Neutrophil (primary cell): Measurements from ENCODE around the gene PLGRKT.
A peak's percentile ranks its signal among the peaks of the same experiment; 100 is the strongest.

ENCODE experiments used
- H3K27ac ChIP-seq: fragments of 200-600 bp; sonication (generic); 2 replicates; pipeline ENCODE4 v1.5.1; 2016; ENCODE audit warnings: mild to moderate bottlenecking, moderate library complexity
- H3K27me3 ChIP-seq: fragments of 200-600 bp; sonication (generic); 2 replicates; pipeline ENCODE4 v1.6.0; 2016; ENCODE audit warnings: mild to moderate bottlenecking
- H3K36me3 ChIP-seq: fragments of 200-600 bp; sonication (generic); 2 replicates; pipeline ENCODE4 v1.5.1; 2017
- H3K4me1 ChIP-seq, 2 experiments: fragments of 200-600 bp in 1 of 2; sonication (generic) in 1 of 2; 1 replicate in 1 of 2; 2 replicates in 1 of 2; pipeline versions ENCODE4 v1.5.1 to v1.6.1; 2013 to 2016; ENCODE audit warnings: low read depth in 1 of 2, low read length in 1 of 2, mild to moderate bottlenecking in 1 of 2, moderate library complexity in 1 of 2; ENCODE audit not compliant: control insufficient read depth in 1 of 2, insufficient read depth in 1 of 2
- H3K4me3 ChIP-seq, 2 experiments: fragments of 200-600 bp in 1 of 2; sonication (generic) in 1 of 2; 1 replicate in 1 of 2; 2 replicates in 1 of 2; pipeline ENCODE4 v1.5.1; 2013 to 2016; ENCODE audit warnings: low read depth in 1 of 2, low read length in 1 of 2, mild to moderate bottlenecking in 1 of 2, moderate library complexity in 1 of 2
- H3K9me3 ChIP-seq: fragments of 200-600 bp; sonication (generic); 2 replicates; pipeline ENCODE4 v1.5.1; 2016
- TF ChIP-seq, protein P1 (sequence below): fragments of 200-600 bp; sonication (generic); IDR thresholded peaks from 2 replicates; pipeline ENCODE4 v1.5.1; 2016; ENCODE audit warnings: antibody characterized with exemption

The PLGRKT gene

DNA sequence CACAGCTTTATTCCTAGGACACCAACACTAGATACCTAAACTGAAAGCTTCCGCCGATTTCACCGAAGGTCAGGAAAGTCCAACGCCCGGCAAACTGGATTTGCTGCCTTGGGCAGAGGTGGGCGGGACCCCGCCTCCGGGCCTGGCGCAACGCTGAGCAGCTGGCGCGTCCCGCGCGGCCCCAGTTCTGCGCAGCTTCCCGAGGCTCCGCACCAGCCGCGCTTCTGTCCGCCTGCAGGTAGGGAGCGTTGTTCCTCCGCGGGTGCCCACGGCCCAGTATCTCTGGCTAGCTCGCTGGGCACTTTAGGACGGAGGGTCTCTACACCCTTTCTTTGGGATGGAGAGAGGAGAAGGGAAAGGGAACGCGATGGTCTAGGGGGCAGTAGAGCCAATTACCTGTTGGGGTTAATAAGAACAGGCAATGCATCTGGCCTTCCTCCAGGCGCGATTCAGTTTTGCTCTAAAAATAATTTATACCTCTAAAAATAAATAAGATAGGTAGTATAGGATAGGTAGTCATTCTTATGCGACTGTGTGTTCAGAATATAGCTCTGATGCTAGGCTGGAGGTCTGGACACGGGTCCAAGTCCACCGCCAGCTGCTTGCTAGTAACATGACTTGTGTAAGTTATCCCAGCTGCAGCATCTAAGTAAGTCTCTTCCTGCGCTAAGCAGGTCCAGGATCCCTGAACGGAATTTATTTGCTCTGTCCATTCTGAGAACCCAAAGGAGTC is 12.8 kb upstream of the PLGRKT start, which contains the start of gene CD274:
TSS of gene CD274 (plus strand) at position 184 of the 733 bp plus-strand sequence. CDS start 5,572 bp downstream, outside the sequence.
- H3K27me3 ChIP-seq, result no peaks in the 10 kb centered on the region
- H3K27ac ChIP-seq, result peak within 1 kb of the TSS; percentile 81
- peak within 1 kb of the TSS; percentile 66 for H3K4me3 ChIP-seq
- TF ChIP-seq, protein P1, sequence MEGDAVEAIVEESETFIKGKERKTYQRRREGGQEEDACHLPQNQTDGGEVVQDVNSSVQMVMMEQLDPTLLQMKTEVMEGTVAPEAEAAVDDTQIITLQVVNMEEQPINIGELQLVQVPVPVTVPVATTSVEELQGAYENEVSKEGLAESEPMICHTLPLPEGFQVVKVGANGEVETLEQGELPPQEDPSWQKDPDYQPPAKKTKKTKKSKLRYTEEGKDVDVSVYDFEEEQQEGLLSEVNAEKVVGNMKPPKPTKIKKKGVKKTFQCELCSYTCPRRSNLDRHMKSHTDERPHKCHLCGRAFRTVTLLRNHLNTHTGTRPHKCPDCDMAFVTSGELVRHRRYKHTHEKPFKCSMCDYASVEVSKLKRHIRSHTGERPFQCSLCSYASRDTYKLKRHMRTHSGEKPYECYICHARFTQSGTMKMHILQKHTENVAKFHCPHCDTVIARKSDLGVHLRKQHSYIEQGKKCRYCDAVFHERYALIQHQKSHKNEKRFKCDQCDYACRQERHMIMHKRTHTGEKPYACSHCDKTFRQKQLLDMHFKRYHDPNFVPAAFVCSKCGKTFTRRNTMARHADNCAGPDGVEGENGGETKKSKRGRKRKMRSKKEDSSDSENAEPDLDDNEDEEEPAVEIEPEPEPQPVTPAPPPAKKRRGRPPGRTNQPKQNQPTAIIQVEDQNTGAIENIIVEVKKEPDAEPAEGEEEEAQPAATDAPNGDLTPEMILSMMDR, result peak; percentile 85
- H3K4me1 ChIP-seq, result peaks cover 22 to 38% of the 10 kb centered on the region in 2 experiments
- H3K36me3 ChIP-seq, result no peaks in the 10 kb centered on the region
- H3K9me3 ChIP-seq, result no peaks in the 10 kb centered on the region

DNA sequence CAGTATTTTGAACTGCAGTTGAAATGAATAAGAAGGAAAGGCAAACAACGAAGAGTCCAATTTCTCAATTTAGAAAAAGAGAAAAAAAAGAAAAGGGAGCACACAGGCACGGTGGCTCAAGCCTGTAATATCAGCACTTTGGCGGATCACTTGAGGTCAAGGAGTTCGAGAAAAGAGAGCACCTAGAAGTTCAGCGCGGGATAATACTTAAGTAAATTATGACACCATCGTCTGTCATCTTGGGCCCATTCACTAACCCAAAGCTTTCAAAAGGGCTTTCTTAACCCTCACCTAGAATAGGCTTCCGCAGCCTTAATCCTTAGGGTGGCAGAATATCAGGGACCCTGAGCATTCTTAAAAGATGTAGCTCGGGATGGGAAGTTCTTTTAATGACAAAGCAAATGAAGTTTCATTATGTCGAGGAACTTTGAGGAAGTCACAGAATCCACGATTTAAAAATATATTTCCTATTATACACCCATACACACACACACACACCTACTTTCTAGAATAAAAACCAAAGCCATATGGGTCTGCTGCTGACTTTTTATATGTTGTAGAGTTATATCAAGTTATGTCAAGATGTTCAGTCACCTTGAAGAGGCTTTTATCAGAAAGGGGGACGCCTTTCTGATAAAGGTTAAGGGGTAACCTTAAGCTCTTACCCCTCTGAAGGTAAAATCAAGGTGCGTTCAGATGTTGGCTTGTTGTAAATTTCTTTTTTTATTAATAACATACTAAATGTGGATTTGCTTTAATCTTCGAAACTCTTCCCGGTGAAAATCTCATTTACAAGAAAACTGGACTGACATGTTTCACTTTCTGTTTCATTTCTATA is 12.0 kb upstream of the PLGRKT start:
- TF ChIP-seq, protein P1, result no peak
- Histone ChIP-seq H3K36me3 (no peaks in the 10 kb centered on the region), H3K9me3 (no peaks in the 10 kb centered on the region), H3K27me3 (no peaks in the 10 kb centered on the region), H3K27ac (peak overlapping the region; percentile 81), H3K4me1 (peaks cover 22 to 38% of the 10 kb centered on the region in 2 experiments), H3K4me3 (peak overlapping the region; percentile 66)

GRCh38 chr9:5448461-5449435 is 11.0 kb upstream of the PLGRKT start:
- Histone ChIP-seq H3K4me3 (no peak overlapping the region), H3K27me3 (no peaks in the 10 kb centered on the region), H3K27ac (no peak overlapping the region), H3K4me1 (peaks cover 22 to 38% of the 10 kb centered on the region in 2 experiments), H3K36me3 (no peaks in the 10 kb centered on the region), H3K9me3 (no peaks in the 10 kb centered on the region)
- TF ChIP-seq, protein P1, result no peak

DNA sequence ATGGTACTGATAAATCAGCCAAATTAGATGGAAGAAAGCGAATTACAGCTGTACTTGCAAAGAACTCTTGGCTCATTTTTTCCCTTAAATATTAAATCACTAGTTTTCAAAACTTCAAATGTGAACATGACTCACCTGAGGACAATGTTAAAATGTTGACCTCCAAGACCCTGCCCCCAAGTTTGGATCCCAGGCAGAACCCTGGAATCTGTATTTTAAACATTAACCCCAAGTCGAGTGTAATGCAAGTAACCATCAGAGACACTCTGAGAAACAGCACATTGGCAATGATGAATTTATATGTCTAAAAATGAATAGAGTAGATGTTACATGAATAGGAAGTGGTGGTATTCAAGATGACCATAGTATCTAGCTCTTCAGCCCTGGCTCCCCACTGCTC is 10.3 kb upstream of the PLGRKT start:
- no peaks in the 10 kb centered on the region for H3K27me3 ChIP-seq
- H3K9me3 ChIP-seq, result no peaks in the 10 kb centered on the region
- H3K4me3 ChIP-seq, result no peak overlapping the region
- TF ChIP-seq, protein P1, result no peak
- peaks cover 22 to 35% of the 10 kb centered on the region in 2 experiments for H3K4me1 ChIP-seq
- no peaks in the 10 kb centered on the region for H3K36me3 ChIP-seq
- H3K27ac ChIP-seq, result no peak overlapping the region

- Histone ChIP-seq H3K27ac (no peak overlapping the region), H3K4me3 (no peak overlapping the region), H3K4me1 (peaks cover 19 to 29% of the 10 kb centered on the region in 2 experiments)
Measured at GRCh38 chr9:5447337-5447736, 9.6 kb upstream of the PLGRKT start.

More at GRCh38 chr9:5447337-5447736, 9.6 kb upstream of the PLGRKT start:
- Histone ChIP-seq H3K9me3 (no peaks in the 10 kb centered on the region), H3K36me3 (no peaks in the 10 kb centered on the region), H3K27me3 (no peaks in the 10 kb centered on the region)
- TF ChIP-seq, protein P1, result no peak
